Measurements from ENCODE around the gene EXOSC5. TPM values are rescaled to one million over a fixed set of nuclear protein-coding genes. Genes with fewer than 3 reads are reported as not detected.

The EXOSC5 gene
- total and polyA plus RNA-seq, 7 experiments from 2014 or later, result 15.0 to 84.8 (median 22.1) TPM

DNA sequence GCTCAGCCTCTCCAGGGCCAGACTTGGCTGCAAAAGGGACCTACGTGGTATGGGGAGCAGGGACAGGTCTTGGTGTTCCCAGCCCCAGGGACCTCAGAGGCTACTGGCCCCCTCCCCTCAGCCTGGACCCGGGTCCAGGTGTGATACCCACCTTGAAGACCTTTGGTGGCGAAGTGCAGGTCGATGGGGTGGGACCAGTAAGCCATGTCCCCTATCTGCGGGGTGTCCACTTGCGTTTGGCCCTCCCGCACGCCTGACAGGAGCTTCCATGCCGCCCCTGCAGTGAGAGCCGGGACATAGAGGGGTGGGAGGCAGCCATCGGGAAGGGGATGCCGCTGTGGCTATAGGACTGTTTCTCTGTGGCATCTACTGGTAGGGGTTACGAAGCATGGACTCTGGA is 39.4 kb downstream of the EXOSC5 start:
- Histone ChIP-seq H3K27me3 (ENCODE audit: control insufficient read depth in 2 of 2, insufficient read depth in 2 of 2, low read length in 2 of 2) (no peaks in the 10 kb centered on the region), H3K4me1 (ENCODE audit: control insufficient read depth in 2 of 2, insufficient read depth in 2 of 2, low read length in 2 of 2) (peaks cover 26 to 51% of the 10 kb centered on the region in 2 donors), H3K4me3 (ENCODE audit: low read length) (peak overlapping the region; percentile 1), H3K9me3 (ENCODE audit: control insufficient read depth in 2 of 3, low read length in 3 of 3) (no peaks in the 10 kb centered on the region), H3K36me3 (ENCODE audit: control insufficient read depth in 2 of 3, insufficient read depth in 3 of 3, low read length in 3 of 3) (peaks cover 0 to 8% (median 0%) of the 10 kb centered on the region in 3 experiments), H3K27ac (ENCODE audit: low read depth, low read length) (peak overlapping the region; percentile 96)
- peaks cover 0 to 15% (median 0%) of the 10 kb centered on the region in 5 donors for H3K36me3 Mint-ChIP-seq
- DNase-seq (no peak), ATAC-seq (no peak)
- peak overlapping the region; percentile 52 to 91 (median 81) for H3K4me3 Mint-ChIP-seq
- POLR2A ChIA-PET, result interaction anchor here (1.0 to 2.1 kb wide), 6 partner anchors 11 to 94 kb away, joined by 3 to 12 read pairs (median 4); partner anchors contain the start of gene HNRNPUL1
- H3K9me3 Mint-ChIP-seq, result peaks cover 0 to 3% (median 0%) of the 10 kb centered on the region in 11 donors
- H3K4me1 Mint-ChIP-seq, result peaks cover 39 to 71% (median 56%) of the 10 kb centered on the region in 7 donors
- peak overlapping the region; percentile 82 to 100 (median 97) for H3K27ac Mint-ChIP-seq
- CTCF ChIA-PET, result no interaction called here
- intact Hi-C loops (cut with micrococcal nuclease), result loop anchor here in 1 of 2 donors (10.0 kb wide), 1 partner anchor 583 kb away; the partner anchor contains the start of genes MIA and RAB4B
- H3K27me3 Mint-ChIP-seq, result no peaks in the 10 kb centered on the region

DNA sequence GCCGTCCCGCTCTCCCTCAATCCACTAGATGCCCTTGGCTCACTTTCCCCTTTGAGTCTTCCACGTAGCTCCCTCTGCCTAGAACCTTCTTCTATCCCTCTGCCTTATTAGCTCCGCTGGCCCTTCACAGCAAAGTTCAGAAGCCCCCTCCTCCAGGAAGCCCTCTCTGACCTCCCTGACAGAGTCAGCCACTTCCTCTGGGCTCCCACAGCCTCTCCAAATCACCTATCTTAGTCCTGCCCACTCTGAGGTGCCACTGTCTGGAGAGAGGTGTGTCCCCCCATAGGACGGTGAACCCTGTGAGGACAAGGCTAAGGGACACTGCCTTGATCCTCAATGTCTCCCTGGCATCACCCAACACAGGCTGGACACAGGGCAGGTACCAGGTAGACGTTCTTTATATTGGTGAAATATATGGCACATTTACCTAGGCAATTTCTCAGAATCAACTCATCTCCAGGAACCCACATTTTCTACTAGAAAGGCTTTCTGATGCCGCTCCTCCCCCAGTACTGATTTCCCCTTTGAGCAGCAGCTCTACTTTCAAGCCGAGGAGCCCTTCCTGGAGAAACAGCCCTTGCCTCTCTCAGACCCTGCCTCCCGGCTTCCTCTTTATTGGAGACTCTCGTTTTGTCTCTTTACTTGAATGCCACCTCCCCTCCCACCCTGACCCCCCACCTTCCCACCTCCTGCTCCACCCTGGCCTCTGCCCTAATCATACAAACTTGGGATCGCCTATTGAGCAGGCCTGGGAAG is 40.0 kb downstream of the EXOSC5 start:
- DNase-seq (peak in 6 of 9 donors; percentile 44 to 57 (median 47)), ATAC-seq (no peak)
- Histone ChIP-seq H3K27me3 (ENCODE audit: control insufficient read depth in 2 of 2, insufficient read depth in 2 of 2, low read length in 2 of 2) (no peaks in the 10 kb centered on the region), H3K9me3 (ENCODE audit: control insufficient read depth in 2 of 3, low read length in 3 of 3) (no peaks in the 10 kb centered on the region), H3K36me3 (ENCODE audit: control insufficient read depth in 2 of 3, insufficient read depth in 3 of 3, low read length in 3 of 3) (peaks cover 0 to 14% (median 0%) of the 10 kb centered on the region in 3 experiments), H3K4me3 (ENCODE audit: low read length) (peak overlapping the region; percentile 14), H3K27ac (ENCODE audit: low read depth, low read length) (peak overlapping the region; percentile 96), H3K4me1 (ENCODE audit: control insufficient read depth in 2 of 2, insufficient read depth in 2 of 2, low read length in 2 of 2) (peaks cover 26 to 50% of the 10 kb centered on the region in 2 donors)
- intact Hi-C loops (cut with micrococcal nuclease), result loop anchor here in 1 of 2 donors (10.0 kb wide), 1 partner anchor 582 kb away; the partner anchor contains the start of genes MIA and RAB4B
- POLR2A ChIA-PET, result interaction anchor here (0.6 to 7.4 kb wide), 11 partner anchors 11 to 601 kb away, joined by 3 to 95 read pairs (median 3); partner anchors contain the start of gene HNRNPUL1
- Mint-ChIP-seq H3K4me1 (peaks cover 35 to 66% (median 50%) of the 10 kb centered on the region in 7 donors), H3K36me3 (peaks cover 0 to 17% (median 0%) of the 10 kb centered on the region in 5 donors), H3K4me3 (peak overlapping the region; percentile 65 to 91 (median 80)), H3K9me3 (peaks cover 0 to 3% (median 0%) of the 10 kb centered on the region in 11 donors), H3K27ac (peak overlapping the region; percentile 92 to 100 (median 97)), H3K27me3 (no peaks in the 10 kb centered on the region)
- CTCF ChIA-PET, result interaction anchor here (0.6 to 1.5 kb wide), 3 partner anchors 9 to 775 kb away, joined by 3 to 7 read pairs (median 4); no protein-coding TSS in a partner anchor

DNA sequence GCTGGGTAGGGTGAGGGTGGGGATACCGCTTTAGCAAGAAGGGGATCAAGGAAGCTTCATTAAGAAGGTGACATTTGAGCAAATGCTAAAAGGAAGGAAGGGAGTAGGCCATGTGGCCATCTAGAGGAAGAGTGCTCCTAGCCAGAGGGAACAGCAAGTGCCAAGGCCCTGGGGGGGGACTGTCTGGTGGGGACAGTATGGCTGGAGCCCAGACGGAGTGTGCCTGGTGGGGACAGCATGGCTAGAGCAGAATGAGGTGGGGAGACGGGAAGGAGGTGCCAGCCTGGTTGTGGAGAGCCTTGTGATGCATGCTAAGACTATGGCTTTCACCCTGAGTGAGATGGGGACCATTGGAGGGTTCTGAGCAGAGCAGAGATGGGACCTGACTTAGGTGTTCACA is 41.4 kb downstream of the EXOSC5 start:
- Mint-ChIP-seq H3K36me3 (peaks cover 0 to 25% (median 0%) of the 10 kb centered on the region in 5 donors), H3K27ac (peak overlapping the region; percentile 92 to 100 (median 97)), H3K27me3 (no peaks in the 10 kb centered on the region), H3K4me1 (peaks cover 43 to 68% (median 51%) of the 10 kb centered on the region in 7 donors), H3K9me3 (peaks cover 0 to 3% (median 0%) of the 10 kb centered on the region in 11 donors), H3K4me3 (peak overlapping the region; percentile 61 to 91 (median 80))
- no peak for DNase-seq
- H3K36me3 ChIP-seq (ENCODE audit: control insufficient read depth in 2 of 3, insufficient read depth in 3 of 3, low read length in 3 of 3), result peaks cover 0 to 23% (median 0%) of the 10 kb centered on the region in 3 experiments
- intact Hi-C loops (cut with micrococcal nuclease), result loop anchor here in 1 of 2 donors (10.0 kb wide), 1 partner anchor 581 kb away; the partner anchor contains the start of genes MIA and RAB4B
- no peaks in the 10 kb centered on the region for H3K27me3 ChIP-seq (ENCODE audit: control insufficient read depth in 2 of 2, insufficient read depth in 2 of 2, low read length in 2 of 2)
- CTCF ChIA-PET, result interaction anchor here (0.6 to 1.9 kb wide), 10 partner anchors 8 to 132 kb away, joined by 3 to 18 read pairs (median 4); partner anchors contain the start of gene B9D2
- POLR2A ChIA-PET, result interaction anchor here (0.6 to 9.2 kb wide), 9 partner anchors 8 to 213 kb away, joined by 3 to 127 read pairs (median 5); partner anchors contain the start of genes B9D2, CCDC97 and HNRNPUL1
- peak overlapping the region; percentile 96 for H3K27ac ChIP-seq (ENCODE audit: low read depth, low read length)
- H3K4me3 ChIP-seq (ENCODE audit: low read length), result no peak overlapping the region
- no peak for ATAC-seq
- H3K9me3 ChIP-seq (ENCODE audit: control insufficient read depth in 2 of 3, low read length in 3 of 3), result no peaks in the 10 kb centered on the region
- H3K4me1 ChIP-seq (ENCODE audit: control insufficient read depth in 2 of 2, insufficient read depth in 2 of 2, low read length in 2 of 2), result peaks cover 26 to 53% of the 10 kb centered on the region in 2 donors

DNA sequence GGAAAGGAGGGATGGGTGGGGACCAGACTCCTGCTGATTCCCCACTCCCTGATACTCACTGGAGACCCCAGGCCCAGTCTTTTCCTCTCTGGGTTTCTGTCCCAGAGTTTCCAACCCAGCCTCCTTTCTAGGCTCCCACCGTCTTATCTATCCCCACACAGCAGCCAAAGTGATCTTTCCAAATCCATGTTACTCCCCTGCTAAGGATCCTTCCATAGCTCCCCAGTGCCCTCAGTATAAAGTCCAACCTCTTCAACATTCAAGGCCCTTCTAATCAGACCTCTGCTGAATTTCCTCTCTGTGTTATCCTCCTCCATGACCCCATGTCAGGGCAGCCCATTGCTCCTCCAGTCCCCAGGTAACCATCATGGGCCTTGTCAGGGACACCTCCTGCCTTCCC is 42.1 kb downstream of the EXOSC5 start:
- Mint-ChIP-seq H3K4me3 (peak overlapping the region; percentile 61 to 91 (median 80)), H3K27ac (peak overlapping the region; percentile 92 to 100 (median 97)), H3K36me3 (peaks cover 0 to 24% (median 0%) of the 10 kb centered on the region in 5 donors), H3K9me3 (peaks cover 0 to 3% (median 0%) of the 10 kb centered on the region in 11 donors), H3K4me1 (peaks cover 45 to 68% (median 53%) of the 10 kb centered on the region in 7 donors), H3K27me3 (no peaks in the 10 kb centered on the region)
- DNase-seq, result no peak
- no peaks in the 10 kb centered on the region for H3K27me3 ChIP-seq (ENCODE audit: control insufficient read depth in 2 of 2, insufficient read depth in 2 of 2, low read length in 2 of 2)
- H3K4me1 ChIP-seq (ENCODE audit: control insufficient read depth in 2 of 2, insufficient read depth in 2 of 2, low read length in 2 of 2), result peaks cover 31 to 61% of the 10 kb centered on the region in 2 donors
- no peaks in the 10 kb centered on the region for H3K9me3 ChIP-seq (ENCODE audit: control insufficient read depth in 2 of 3, low read length in 3 of 3)
- intact Hi-C loops (cut with micrococcal nuclease), result loop anchor here in 1 of 2 donors (10.0 kb wide), 1 partner anchor 580 kb away; the partner anchor contains the start of genes MIA and RAB4B
- ChIA-PET CTCF (interaction anchor here (0.6 to 1.9 kb wide), 8 partner anchors 9 to 57 kb away, joined by 3 to 18 read pairs (median 5); partner anchors contain the start of gene B9D2), POLR2A (interaction anchor here (0.6 to 9.2 kb wide), 10 partner anchors 9 to 91 kb away, joined by 3 to 127 read pairs (median 4); partner anchors contain the start of genes B9D2, CCDC97 and HNRNPUL1)
- H3K27ac ChIP-seq (ENCODE audit: low read depth, low read length), result peak overlapping the region; percentile 96
- peaks cover 0 to 23% (median 0%) of the 10 kb centered on the region in 3 experiments for H3K36me3 ChIP-seq (ENCODE audit: control insufficient read depth in 2 of 3, insufficient read depth in 3 of 3, low read length in 3 of 3)
- ATAC-seq, result no peak
- H3K4me3 ChIP-seq (ENCODE audit: low read length), result no peak overlapping the region

DNA sequence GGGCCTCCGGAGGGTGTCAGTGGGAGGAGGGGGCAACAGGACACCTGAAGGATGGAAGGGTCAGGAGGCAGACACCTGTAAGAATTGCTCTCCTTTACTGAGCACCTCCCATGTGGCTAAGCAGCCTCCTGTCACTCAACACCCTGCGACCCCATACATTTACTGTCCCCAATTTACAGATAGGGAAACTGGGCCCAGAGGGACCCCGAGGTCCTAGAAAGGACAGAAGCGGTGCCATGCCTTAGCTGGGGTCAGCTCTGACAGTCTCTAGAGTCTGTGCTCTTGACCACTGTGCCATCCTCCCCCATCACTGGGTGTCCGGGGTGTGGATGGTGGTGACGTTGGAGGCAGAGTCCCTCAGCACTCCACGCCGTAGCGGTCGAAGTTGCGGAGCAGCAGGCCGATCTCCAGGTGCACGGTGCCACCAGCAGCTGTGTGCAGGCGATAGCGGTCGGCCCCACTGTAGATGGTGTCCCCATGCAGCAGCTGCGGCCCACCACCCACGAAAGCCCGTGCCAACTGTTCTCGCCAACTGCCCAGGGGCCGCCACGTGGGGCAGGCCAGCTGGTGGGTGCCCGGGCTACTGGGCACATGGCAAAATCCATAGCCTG is 42.7 kb downstream of the EXOSC5 start:
- ChIA-PET POLR2A (interaction anchor here (0.5 to 9.2 kb wide), 8 partner anchors 10 to 525 kb away, joined by 3 to 127 read pairs (median 4); partner anchors contain the start of genes B9D2 and HNRNPUL1), CTCF (interaction anchor here (0.7 to 1.9 kb wide), 6 partner anchors 10 to 580 kb away, joined by 3 to 18 read pairs (median 6); partner anchors contain the start of gene B9D2)
- Histone ChIP-seq H3K36me3 (ENCODE audit: control insufficient read depth in 2 of 3, insufficient read depth in 3 of 3, low read length in 3 of 3) (peaks cover 0 to 23% (median 0%) of the 10 kb centered on the region in 3 experiments), H3K27me3 (ENCODE audit: control insufficient read depth in 2 of 2, insufficient read depth in 2 of 2, low read length in 2 of 2) (no peaks in the 10 kb centered on the region), H3K9me3 (ENCODE audit: control insufficient read depth in 2 of 3, low read length in 3 of 3) (no peaks in the 10 kb centered on the region), H3K4me3 (ENCODE audit: low read length) (peak overlapping the region; percentile 21), H3K27ac (ENCODE audit: low read depth, low read length) (peak overlapping the region; percentile 96), H3K4me1 (ENCODE audit: control insufficient read depth in 2 of 2, insufficient read depth in 2 of 2, low read length in 2 of 2) (peaks cover 37 to 64% of the 10 kb centered on the region in 2 donors)
- H3K27me3 Mint-ChIP-seq, result no peaks in the 10 kb centered on the region
- H3K4me1 Mint-ChIP-seq, result peaks cover 48 to 68% (median 54%) of the 10 kb centered on the region in 7 donors
- intact Hi-C loops (cut with micrococcal nuclease), result loop anchor here (1.0 to 10.0 kb wide), 12 partner anchors 9 to 1522 kb away; partner anchors contain the start of genes BCKDHA (in 2 of the 2), EXOSC5 (in 2 of the 2), SERTAD3 (in 2 of the 2) and DYRK1B (in 1 of the 2)
- DNase-seq (no peak), ATAC-seq (no peak)
- peak overlapping the region; percentile 92 to 100 (median 98) for H3K27ac Mint-ChIP-seq
- peaks cover 0 to 3% (median 0%) of the 10 kb centered on the region in 11 donors for H3K9me3 Mint-ChIP-seq
- H3K36me3 Mint-ChIP-seq, result peaks cover 0 to 28% (median 0%) of the 10 kb centered on the region in 5 donors
- peak overlapping the region; percentile 72 to 99 (median 89) for H3K4me3 Mint-ChIP-seq

Measured in naive thymus-derived CD4-positive, alpha-beta T cell (primary cell).